BLaER1 treated with 17β-estradiol and CSF1 and Interleukin-3, amounts not matched to agents 10 nM and 100 nM (cell line): Measurements from ENCODE around the gene ZBTB5.
"Not testable (repeated sequence)": the region's sequence is repeated elsewhere in the genome, so short reads cannot be mapped to it uniquely, and the experiment has no call there.

Experiments
- H3K27ac ChIP-seq, 11 experiments: shearing (Covaris generic); formaldehyde crosslinking; 2 replicates each; pipeline ENCODE4 v1.8.1; 2022
- H3K27me3 ChIP-seq, 11 experiments: shearing (Covaris generic); formaldehyde crosslinking; 2 replicates each; pipeline ENCODE4 v1.8.1; 2022
- H3K36me3 ChIP-seq, 11 experiments: shearing (Covaris generic); formaldehyde crosslinking; 2 replicates each; pipeline ENCODE4 v1.8.1; 2022
- H3K4me1 ChIP-seq, 10 experiments: shearing (Covaris generic); formaldehyde crosslinking; 2 replicates each; pipeline ENCODE4 v1.8.1; 2022
- H3K4me2 ChIP-seq, 11 experiments: shearing (Covaris generic); formaldehyde crosslinking; 2 replicates each; pipeline ENCODE4 v1.8.1; 2022
- H3K4me3 ChIP-seq, 10 experiments: shearing (Covaris generic); formaldehyde crosslinking; 2 replicates each; pipeline ENCODE4 v1.8.1; 2022
- H3K9ac ChIP-seq, 11 experiments: shearing (Covaris generic); formaldehyde crosslinking; 2 replicates each; pipeline ENCODE4 v1.8.1; 2022
- H3K9me3 ChIP-seq, 11 experiments: shearing (Covaris generic); formaldehyde crosslinking; replicated peaks in 1 of 11; 2 replicates each; pipeline ENCODE4 v1.8.1; 2022
- H4K20me1 ChIP-seq, 11 experiments: shearing (Covaris generic); formaldehyde crosslinking; 2 replicates each; pipeline ENCODE4 v1.8.1; 2022
- Cebpa-rat ChIP-seq, 11 experiments: shearing (Covaris generic); IDR thresholded peaks; 2 replicates each; pipeline ENCODE4 v1.8.1; 2022

ZBTB5 gene, protein sequence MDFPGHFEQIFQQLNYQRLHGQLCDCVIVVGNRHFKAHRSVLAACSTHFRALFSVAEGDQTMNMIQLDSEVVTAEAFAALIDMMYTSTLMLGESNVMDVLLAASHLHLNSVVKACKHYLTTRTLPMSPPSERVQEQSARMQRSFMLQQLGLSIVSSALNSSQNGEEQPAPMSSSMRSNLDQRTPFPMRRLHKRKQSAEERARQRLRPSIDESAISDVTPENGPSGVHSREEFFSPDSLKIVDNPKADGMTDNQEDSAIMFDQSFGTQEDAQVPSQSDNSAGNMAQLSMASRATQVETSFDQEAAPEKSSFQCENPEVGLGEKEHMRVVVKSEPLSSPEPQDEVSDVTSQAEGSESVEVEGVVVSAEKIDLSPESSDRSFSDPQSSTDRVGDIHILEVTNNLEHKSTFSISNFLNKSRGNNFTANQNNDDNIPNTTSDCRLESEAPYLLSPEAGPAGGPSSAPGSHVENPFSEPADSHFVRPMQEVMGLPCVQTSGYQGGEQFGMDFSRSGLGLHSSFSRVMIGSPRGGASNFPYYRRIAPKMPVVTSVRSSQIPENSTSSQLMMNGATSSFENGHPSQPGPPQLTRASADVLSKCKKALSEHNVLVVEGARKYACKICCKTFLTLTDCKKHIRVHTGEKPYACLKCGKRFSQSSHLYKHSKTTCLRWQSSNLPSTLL

DNA sequence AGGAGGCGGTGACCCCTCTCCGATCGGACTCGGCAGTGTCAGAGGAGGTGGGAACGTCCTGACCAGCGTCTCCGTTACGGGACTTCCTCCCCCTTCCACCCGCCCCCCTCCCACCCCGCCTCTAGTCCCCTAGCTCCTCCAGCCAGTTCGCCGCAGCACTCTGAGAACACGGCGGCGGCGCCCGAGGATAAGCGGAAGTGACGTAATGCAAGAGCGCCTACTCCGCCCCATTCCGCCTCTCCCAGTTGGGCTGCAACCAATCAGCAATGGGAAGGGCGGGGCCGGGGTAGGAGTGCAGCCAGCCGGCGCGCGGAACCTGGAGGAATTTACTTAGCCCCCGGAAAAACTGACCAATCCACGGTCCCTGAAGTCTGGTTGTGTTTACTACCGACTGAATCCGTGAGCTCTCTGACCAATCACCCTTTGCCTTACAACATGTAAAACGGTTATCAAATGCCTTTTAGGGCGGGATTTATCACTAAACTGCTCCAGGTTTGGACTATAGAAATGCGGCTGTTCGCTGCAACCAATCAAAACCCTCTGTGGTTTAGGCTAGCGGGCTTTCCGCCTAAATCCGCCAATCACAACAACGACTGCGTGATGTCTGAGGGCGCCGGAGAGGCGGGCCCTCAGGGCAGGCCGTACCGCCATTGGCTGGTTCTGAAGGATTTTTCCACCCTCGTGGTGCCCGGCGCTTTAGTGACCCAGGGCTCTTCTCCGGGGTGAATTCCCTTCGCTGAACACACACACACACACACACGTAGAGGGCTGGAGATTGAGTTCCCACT lies at the start of gene ZBTB5:
Gene ZBTB5 (minus strand): TSS at position 202 of the 788 bp plus-strand sequence. CDS start 22,899 bp downstream, outside the sequence.
- Histone ChIP-seq H3K36me3 (peaks cover 0 to 11% (median 4%) of the 10 kb centered on the region in 11 experiments; a peak in 6 of 22 replicates), H3K4me2 (peak within 1 kb of the TSS; percentile 86 to 99 (median 94)), H3K9me3 (no peaks in the 10 kb centered on the region), H3K27ac (peak within 1 kb of the TSS; percentile 86 to 98 (median 92)), H3K4me3 (peak within 1 kb of the TSS; percentile 80 to 97 (median 87)), H3K9ac (peak within 1 kb of the TSS; percentile 88 to 97 (median 94)), H3K4me1 (peaks cover 25 to 39% (median 31%) of the 10 kb centered on the region in 10 experiments), H3K27me3 (peaks cover 0 to 6% (median 0%) of the 10 kb centered on the region in 11 experiments; a peak in 1 of 22 replicates), H4K20me1 (peaks cover 0 to 42% (median 11%) of the 10 kb centered on the region in 11 experiments; a peak in 13 of 22 replicates)
- TF ChIP-seq Cebpa-rat (IDR thresholded peaks at IDR 0.05): no peak

DNA sequence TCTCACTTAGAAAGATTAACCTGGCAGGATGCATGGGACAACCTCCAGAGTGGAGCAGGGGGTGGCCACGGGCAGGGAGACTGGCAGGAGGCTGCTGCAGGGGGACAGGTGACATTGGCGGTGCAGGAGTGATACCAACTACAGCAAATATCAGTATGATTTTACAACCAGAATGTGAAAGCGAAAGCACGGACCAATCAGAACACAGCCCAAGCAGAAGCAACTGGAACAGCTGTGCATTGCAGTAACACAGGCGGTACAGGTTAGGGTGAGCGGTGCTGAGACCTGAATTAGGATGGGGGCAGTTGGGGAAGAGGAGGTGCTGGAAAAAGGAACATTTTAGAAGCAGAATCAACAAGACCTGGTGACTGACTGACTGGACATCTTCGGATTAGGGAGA lies 49.7 kb upstream of the ZBTB5 start:
- H3K27me3 ChIP-seq: no peaks in the 10 kb centered on the region
- H3K9ac ChIP-seq: peak overlapping the region in 1 of 11 experiments; percentile 15; a peak in 1 of 22 replicates
- TF ChIP-seq Cebpa-rat (IDR thresholded peaks at IDR 0.05): no peak
- peaks cover under 1 to 47% (median 12%) of the 10 kb centered on the region in 11 experiments; a peak in 16 of 22 replicates for H3K36me3 ChIP-seq
- peaks cover 0 to 12% (median 0%) of the 10 kb centered on the region in 11 experiments; a peak in 1 of 22 replicates for H4K20me1 ChIP-seq
- peaks cover 0 to 6% (median 0%) of the 10 kb centered on the region in 10 experiments; a peak in 2 of 20 replicates for H3K4me1 ChIP-seq
- no peak overlapping the region for H3K27ac ChIP-seq
- no peak overlapping the region for H3K4me3 ChIP-seq
- H3K4me2 ChIP-seq: no peak overlapping the region
- peaks cover 0 to 3% (median 0%) of the 10 kb centered on the region in 11 experiments; a peak in 2 of 22 replicates for H3K9me3 ChIP-seq

DNA sequence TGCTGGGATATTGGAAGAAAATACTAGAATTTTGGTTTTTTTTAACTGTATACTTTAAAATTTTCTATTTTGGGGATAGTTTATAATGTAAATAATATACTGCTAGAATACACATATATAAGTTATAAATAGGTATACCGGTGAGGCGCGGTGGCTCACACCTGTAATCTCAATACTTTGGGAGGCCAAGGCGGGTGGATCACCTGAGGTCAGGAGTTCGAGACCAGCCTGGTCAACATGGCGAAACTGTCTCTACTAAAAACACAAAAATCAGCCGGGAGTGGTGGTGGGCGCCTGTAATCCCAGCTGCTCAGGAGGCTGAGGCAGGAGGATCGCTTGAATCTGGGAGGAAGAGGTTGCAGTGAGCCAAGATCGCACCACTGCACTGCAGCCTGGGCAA lies 49.2 kb upstream of the ZBTB5 start:
- H3K27ac ChIP-seq, H3K4me3 ChIP-seq, H3K9ac ChIP-seq, H3K4me2 ChIP-seq, H3K27me3 ChIP-seq, H3K9me3 ChIP-seq, H3K4me1 ChIP-seq: not testable (repeated sequence)
- H3K36me3 ChIP-seq: peaks cover 7 to 46% (median 16%) of the 10 kb centered on the region in 11 experiments; a peak in 20 of 22 replicates
- peaks cover 0 to 12% (median 0%) of the 10 kb centered on the region in 11 experiments; a peak in 1 of 22 replicates for H4K20me1 ChIP-seq

DNA sequence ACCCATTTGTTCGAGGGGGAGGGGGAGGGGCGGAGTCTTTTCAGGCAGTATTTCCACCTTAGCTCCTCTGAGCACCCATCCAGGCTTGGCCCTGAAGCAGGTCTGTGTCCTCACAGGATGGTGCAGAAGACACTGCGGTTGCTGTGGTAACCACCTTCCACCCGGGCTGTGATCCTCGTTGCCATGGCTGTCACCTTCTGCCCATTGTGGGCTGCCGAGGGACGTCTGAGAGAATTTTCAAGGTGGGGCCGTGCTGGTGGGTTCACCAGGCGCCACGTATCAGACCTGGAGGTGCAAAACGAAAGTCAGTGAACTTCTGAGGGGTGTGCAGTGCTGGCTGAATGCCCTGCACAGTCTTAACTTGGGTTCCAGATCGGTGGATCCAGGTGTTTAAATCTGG lies 47.2 kb upstream of the ZBTB5 start:
- peaks cover 0 to 24% (median 0%) of the 10 kb centered on the region in 11 experiments; a peak in 6 of 22 replicates for H4K20me1 ChIP-seq
- H3K36me3 ChIP-seq: peaks cover 13 to 49% (median 23%) of the 10 kb centered on the region in 11 experiments; a peak in 21 of 22 replicates
- H3K4me3 ChIP-seq: no peak overlapping the region
- no peak overlapping the region for H3K4me2 ChIP-seq
- H3K9ac ChIP-seq: no peak overlapping the region
- H3K27me3 ChIP-seq: no peaks in the 10 kb centered on the region
- no peaks in the 10 kb centered on the region for H3K9me3 ChIP-seq
- TF ChIP-seq Cebpa-rat (IDR thresholded peaks at IDR 0.05): no peak
- peaks cover 0 to 14% (median 5%) of the 10 kb centered on the region in 10 experiments; a peak in 7 of 20 replicates for H3K4me1 ChIP-seq
- no peak overlapping the region for H3K27ac ChIP-seq

DNA sequence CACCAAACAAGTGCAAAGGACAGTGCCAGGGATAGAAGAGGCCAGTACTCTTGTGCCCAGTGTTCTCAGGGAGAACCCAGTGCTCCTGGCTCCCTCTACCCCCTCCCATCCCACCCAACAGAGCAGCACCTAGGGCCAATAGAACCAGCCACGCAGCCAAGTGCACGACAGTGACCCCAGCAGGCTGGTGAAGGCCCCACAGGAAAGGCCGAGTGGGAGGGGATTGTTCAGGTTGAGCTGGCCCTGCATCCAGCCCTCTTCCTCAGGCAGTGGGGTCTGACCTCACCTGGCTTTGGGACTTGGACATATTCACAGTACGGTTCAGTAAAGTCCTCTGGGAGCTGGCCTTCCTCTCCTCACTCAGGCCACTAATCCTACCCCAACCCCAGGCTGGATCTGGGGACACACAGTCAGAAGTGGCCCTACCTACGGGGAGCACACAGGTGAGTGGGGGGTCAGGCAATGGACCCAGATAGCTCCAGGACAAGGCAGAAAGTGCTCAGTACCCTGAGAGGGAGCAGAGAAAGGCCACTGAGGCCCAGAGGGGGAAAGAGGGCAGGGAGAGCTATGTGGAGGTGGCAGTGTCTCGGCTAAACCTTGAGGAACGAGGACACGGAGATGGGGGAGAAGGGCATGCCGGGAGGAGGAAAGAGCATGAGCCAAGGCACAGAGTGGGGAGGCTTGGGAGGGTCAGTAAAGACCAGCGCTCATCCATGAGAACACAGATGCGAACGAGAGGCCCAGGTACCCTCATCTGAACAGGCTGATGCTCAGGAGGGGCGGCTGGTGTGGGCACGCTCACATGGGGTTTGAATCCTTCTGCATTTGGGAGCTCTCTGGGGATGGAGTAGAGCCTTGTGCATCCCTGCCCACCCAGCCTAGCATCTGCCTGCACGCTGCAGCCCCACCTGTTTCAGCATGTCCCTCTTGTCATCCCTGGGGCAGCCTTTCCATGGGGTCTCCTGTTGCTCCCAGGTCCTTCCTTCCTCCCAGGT lies 46.1 kb upstream of the ZBTB5 start:
- H3K9me3 ChIP-seq: no peaks in the 10 kb centered on the region
- no peak overlapping the region for H3K9ac ChIP-seq
- H3K4me1 ChIP-seq: peaks cover 0 to 19% (median 8%) of the 10 kb centered on the region in 10 experiments; a peak in 8 of 20 replicates
- H4K20me1 ChIP-seq: peaks cover 0 to 27% (median 0%) of the 10 kb centered on the region in 11 experiments; a peak in 6 of 22 replicates
- H3K4me2 ChIP-seq: no peak overlapping the region
- H3K36me3 ChIP-seq: peaks cover 22 to 52% (median 32%) of the 10 kb centered on the region in 11 experiments; a peak in 21 of 22 replicates
- H3K27ac ChIP-seq: no peak overlapping the region
- H3K27me3 ChIP-seq: no peaks in the 10 kb centered on the region
- no peak overlapping the region for H3K4me3 ChIP-seq
- TF ChIP-seq Cebpa-rat (IDR thresholded peaks at IDR 0.05): no peak

DNA sequence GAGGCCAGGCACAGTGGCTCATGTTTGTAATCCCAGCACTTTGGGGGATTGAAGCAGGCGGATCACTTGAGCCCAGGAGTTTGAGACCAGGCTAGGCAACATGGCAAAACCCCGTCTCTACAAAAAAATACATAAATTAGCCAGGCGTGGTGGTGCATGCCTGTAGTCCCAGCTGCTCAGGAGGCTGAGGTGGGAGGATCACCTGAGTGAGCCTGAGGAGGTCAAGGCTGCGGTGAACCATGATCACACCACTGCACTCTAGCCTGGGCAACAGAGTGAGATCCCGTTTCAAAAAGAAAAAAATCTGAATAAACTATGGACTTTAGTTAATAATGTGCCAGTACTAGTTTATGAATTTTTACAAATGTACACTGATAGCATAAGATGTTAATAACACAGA lies 44.8 kb upstream of the ZBTB5 start:
- H3K4me2 ChIP-seq, H3K27ac ChIP-seq, H3K27me3 ChIP-seq, H3K9ac ChIP-seq, H3K9me3 ChIP-seq, H3K4me3 ChIP-seq: not testable (repeated sequence)
- H3K36me3 ChIP-seq: peaks cover 18 to 57% (median 44%) of the 10 kb centered on the region in 11 experiments; a peak in 21 of 22 replicates
- peaks cover 0 to 19% (median 8%) of the 10 kb centered on the region in 10 experiments; a peak in 8 of 20 replicates for H3K4me1 ChIP-seq
- H4K20me1 ChIP-seq: peaks cover 0 to 34% (median 4%) of the 10 kb centered on the region in 11 experiments; a peak in 9 of 22 replicates

DNA sequence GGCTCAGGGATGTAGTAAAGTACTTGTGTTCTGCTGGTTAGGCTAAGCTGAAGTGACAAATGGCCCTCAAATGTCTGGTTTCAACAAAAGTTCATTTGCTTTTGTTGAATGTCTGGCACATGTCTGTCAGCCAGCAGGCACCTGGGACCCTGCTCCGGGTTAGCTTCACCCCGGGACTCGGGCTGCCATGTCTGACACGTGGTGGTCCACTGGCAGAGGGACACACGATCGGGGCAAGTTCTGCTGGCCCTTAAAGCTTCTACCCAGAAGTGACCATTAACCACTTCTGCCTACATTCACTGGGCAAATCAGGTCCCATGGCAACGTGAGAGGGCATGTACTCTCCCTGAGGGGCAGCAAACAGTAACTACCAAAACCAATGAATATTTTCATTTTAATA lies 44.3 kb upstream of the ZBTB5 start:
- Histone ChIP-seq H3K27me3 (no peaks in the 10 kb centered on the region), H4K20me1 (peaks cover 0 to 37% (median 7%) of the 10 kb centered on the region in 11 experiments; a peak in 10 of 22 replicates), H3K4me2 (no peak overlapping the region), H3K27ac (no peak overlapping the region), H3K36me3 (peaks cover 20 to 62% (median 50%) of the 10 kb centered on the region in 11 experiments; a peak in 21 of 22 replicates), H3K9ac (no peak overlapping the region), H3K4me1 (peaks cover 0 to 19% (median 8%) of the 10 kb centered on the region in 10 experiments; a peak in 8 of 20 replicates), H3K9me3 (no peaks in the 10 kb centered on the region), H3K4me3 (no peak overlapping the region)
- no peak for TF ChIP-seq Cebpa-rat (IDR thresholded peaks at IDR 0.05)
